Measurements from ENCODE around the gene MOSPD2.

DNA sequence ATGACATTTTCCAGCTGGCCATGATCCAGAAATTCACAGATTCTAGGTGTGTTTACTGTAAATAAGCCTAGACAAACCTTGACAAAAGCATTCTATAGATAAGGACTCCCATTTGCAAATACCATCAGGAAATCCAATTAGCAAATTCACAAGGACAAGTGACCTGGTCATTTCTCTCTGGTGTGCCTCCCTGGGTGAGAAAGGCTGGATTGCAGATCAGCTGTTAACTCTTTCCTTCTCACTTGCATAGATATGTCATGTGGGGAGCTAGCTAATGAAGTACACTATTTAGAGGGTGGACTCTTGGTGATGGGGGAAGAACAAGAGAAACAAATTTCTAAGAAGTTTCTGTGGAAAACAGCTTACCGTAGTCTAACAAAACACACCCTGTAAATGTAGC lies 58.9 kb downstream of the MOSPD2 start:
- TF ChIP-seq SPI1 (IDR thresholded peaks at IDR 0.05; ENCODE audit: low read depth, low read length) (no peak), POLR2A (IDR thresholded peaks at IDR 0.05; ENCODE audit: low read depth, low read length) (no peak), POLR2AphosphoS5 (IDR thresholded peaks at IDR 0.05; ENCODE audit: low read depth, low read length) (no peak)

Data from GM12891 (cell line).